WI38 (cell line): Measurements from ENCODE around the gene AREL1.
"Not testable (repeated sequence)": the region's sequence is repeated elsewhere in the genome, so short reads cannot be mapped to it uniquely, and the experiment has no call there.

Experiments used
- H3K4me3 ChIP-seq: 2 replicates; pipeline ENCODE4 v1.5.1; 2011; ENCODE audit warnings: low read depth, mild to moderate bottlenecking, control low read depth, low read length
- TF ChIP-seq, protein P1 (sequence below): IDR thresholded peaks from 2 replicates; pipeline ENCODE4 v1.5.1; 2012; ENCODE audit warnings: low read depth, mild to moderate bottlenecking, control low read depth, low read length

Gene AREL1, protein sequence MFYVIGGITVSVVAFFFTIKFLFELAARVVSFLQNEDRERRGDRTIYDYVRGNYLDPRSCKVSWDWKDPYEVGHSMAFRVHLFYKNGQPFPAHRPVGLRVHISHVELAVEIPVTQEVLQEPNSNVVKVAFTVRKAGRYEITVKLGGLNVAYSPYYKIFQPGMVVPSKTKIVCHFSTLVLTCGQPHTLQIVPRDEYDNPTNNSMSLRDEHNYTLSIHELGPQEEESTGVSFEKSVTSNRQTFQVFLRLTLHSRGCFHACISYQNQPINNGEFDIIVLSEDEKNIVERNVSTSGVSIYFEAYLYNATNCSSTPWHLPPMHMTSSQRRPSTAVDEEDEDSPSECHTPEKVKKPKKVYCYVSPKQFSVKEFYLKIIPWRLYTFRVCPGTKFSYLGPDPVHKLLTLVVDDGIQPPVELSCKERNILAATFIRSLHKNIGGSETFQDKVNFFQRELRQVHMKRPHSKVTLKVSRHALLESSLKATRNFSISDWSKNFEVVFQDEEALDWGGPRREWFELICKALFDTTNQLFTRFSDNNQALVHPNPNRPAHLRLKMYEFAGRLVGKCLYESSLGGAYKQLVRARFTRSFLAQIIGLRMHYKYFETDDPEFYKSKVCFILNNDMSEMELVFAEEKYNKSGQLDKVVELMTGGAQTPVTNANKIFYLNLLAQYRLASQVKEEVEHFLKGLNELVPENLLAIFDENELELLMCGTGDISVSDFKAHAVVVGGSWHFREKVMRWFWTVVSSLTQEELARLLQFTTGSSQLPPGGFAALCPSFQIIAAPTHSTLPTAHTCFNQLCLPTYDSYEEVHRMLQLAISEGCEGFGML

DNA sequence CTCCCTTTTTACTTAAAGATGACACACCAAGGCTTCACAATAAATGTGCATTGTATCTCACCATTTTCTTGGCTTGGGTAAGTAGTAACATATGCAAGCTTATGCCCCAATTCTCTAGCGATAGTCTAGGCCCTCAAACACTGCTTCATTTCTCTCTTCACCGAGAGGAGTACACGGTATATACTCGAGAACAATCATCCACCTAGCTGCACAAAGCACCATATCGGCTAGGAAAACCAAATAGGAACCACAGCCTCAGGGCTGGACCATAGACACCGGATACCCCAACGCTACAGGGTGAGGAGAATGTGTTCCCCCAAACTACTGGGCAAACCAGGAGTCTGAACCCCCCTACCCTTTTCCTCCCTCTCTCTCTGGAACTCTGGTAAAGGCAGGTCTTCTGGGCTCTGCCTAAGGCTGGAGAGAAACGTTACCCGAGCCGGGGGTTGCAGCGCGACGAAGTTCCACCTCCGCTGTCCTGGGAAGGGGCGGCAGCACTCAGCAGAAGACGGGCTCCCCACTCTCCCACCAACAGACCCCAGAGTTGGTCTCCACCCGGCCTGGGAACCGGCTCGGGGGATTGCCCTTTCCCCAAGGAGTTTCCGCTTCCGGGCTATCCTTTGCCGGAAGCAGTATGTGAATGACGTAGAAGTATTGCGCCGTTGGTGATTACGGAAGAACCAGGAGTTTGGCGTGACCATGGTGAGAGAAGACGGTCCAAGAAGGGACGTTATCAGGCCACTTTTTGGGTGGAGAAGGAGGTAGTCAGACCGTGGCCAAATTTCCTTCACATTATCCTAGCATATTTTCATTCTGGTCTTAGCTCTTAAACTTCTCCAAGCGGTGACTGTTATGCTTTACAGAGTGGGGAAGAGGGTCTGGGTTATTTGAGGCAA lies at the start of gene AREL1, which contains the start of gene FCF1:
Gene AREL1, minus strand, starts transcription at position 582 of the 896 bp plus-strand sequence. CDS start 27,465 bp downstream, outside the sequence.
Gene FCF1, plus strand, starts transcription at position 646 of the 896 bp plus-strand sequence. Its CDS starts 54 bp downstream, at position 700.
- peak within 1 kb of the TSS; percentile 100 for H3K4me3 ChIP-seq
- TF ChIP-seq, protein P1, sequence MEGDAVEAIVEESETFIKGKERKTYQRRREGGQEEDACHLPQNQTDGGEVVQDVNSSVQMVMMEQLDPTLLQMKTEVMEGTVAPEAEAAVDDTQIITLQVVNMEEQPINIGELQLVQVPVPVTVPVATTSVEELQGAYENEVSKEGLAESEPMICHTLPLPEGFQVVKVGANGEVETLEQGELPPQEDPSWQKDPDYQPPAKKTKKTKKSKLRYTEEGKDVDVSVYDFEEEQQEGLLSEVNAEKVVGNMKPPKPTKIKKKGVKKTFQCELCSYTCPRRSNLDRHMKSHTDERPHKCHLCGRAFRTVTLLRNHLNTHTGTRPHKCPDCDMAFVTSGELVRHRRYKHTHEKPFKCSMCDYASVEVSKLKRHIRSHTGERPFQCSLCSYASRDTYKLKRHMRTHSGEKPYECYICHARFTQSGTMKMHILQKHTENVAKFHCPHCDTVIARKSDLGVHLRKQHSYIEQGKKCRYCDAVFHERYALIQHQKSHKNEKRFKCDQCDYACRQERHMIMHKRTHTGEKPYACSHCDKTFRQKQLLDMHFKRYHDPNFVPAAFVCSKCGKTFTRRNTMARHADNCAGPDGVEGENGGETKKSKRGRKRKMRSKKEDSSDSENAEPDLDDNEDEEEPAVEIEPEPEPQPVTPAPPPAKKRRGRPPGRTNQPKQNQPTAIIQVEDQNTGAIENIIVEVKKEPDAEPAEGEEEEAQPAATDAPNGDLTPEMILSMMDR: no peak

DNA sequence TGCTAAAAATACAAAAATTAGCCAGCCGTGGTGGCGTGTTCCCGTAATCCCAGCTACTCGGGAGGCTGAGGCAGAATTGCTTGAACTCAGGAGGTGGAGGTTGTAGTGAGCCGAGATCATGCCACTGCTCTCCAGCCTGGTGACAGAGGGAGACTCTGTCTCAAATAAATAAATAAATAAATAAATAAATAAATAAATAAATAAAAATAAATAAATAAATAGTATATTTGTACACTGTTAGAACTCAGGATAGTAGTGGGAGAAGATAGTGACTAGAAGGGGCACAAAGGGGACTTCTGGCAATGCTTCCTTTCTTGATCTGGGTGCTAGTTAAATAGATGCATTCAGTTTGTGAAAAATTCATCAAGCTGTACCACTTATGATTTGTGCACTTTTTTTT lies 45.6 kb upstream of the AREL1 start:
- H3K4me3 ChIP-seq: not testable (repeated sequence)

DNA sequence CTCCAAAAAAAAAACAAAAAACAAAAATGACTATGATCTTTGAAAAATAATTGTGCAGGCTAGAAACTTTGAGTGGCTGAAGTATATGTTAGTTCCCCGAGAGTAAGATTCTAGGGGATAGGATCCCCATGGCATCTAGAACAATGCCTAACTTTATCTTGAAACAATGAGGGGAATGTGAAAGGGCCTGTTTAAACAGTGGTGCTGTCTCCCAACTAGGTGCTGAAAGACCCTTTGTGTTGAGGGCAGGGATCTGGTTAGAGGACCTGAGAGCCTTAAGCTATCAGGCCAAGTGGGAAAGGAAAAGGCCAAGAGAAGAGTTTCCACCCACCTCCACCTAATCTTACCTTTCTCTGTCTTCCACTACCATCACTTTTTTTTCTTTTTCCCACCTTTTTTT lies 43.4 kb upstream of the AREL1 start:
- TF ChIP-seq, protein P1: no peak
- no peak overlapping the region for H3K4me3 ChIP-seq

DNA sequence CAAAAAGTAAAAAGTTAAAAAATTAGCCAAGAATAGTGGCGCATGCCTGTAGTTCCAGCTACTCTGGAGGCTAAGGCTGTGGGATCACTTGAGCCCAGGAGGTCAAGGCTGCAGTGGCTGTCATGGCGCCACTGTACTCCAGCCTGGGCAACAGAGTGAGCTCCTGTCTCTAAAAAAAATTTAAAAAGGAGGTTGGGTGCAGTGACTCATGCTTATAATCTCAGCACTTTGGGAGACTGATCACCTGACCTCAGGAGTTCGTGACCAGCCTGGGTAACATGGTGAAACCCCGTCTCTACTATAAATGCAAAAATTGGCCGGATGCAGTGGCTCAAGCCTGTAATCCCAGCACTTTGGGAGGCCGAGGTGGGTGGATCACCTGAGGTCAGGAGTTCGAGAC lies 42.0 kb upstream of the AREL1 start:
- TF ChIP-seq, protein P1: no peak
- no peak overlapping the region for H3K4me3 ChIP-seq

DNA sequence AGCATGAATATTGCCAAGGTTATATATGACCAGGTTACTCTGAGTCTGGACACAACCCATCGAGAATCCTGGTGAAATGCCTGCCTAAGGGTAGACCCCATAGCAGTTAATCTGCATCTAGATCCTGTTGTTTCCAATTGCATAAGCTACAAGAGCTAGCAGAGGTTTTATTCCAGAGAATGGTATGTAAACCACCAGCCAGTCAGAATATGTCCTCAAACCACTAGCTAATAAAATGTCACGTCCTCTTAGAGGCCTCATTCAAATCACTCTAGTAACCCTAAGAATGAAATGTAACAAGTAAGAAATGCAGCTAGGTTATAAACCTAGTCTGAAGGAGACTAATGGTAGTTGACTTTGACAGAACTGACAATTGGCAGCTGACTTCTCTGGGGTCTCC lies 41.3 kb upstream of the AREL1 start:
- TF ChIP-seq, protein P1: no peak
- no peak overlapping the region for H3K4me3 ChIP-seq

DNA sequence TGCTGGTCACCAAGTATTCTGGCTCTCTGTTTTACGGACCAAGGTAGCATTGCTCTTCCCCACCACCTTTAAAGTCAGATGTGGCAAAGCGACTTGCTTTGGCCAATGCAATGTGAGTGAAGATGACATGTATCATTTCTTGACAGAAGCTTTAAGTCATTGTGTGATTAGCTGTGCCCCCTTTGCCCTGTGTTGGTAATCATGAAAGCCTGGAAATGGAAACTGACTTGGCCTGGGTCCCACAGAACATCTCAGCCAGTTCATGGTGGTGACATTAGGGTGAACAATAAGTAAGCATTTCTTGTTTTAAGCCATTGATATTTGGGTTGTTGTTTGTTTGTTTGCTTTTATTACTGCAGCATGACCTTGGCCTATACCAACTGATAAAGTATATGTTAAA lies 34.4 kb upstream of the AREL1 start:
- no peak overlapping the region for H3K4me3 ChIP-seq
- TF ChIP-seq, protein P1: no peak

DNA sequence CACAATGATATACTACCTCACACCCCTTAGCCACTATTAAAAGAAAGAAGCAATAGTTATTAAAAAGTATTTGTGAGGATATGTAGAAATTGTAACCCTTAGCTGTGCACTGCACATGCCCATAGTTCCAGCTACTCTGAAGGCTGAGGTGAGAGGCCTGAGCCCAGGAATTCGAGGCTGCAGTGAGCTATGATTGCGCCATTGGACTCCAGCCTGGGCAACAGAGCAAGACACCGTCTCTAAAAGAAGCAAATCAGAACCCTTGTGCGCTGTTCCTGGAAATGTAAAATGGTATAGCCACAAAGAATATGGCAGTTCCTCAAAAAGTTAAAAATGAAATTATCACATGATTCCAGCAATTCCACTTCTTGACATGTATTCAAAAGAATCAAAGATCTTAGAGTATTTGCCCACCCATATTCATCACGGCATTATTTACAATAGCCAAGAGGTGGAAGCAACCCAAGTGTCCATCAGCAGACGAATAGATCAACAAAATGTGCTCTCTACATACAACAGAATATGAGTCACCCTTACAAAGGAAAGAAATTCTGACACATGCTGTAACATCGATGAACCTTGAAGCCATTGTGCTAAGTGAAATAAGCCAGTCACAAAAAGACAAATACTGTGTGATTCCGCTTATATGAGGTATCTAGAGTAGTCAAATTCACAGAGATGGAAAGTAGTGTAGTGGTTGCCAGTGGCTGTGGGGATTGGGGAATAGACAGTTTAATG lies 26.6 kb upstream of the AREL1 start:
- TF ChIP-seq, protein P1: no peak
- H3K4me3 ChIP-seq: no peak overlapping the region
